AG04450 (cell line): ENCODE data around the gene EXOSC3. TPM values are rescaled to one million over a fixed set of nuclear protein-coding genes. Genes with fewer than 3 reads are reported as not detected.
A peak's percentile ranks its signal among the peaks of the same experiment; 100 is the strongest.
"Not testable (repeated sequence)": the region's sequence is repeated elsewhere in the genome, so short reads cannot be mapped to it uniquely, and the experiment has no call there.

Experiments used
- CTCF ChIA-PET: fragments of 300-600, 350-600 bp; formaldehyde crosslinking; extraction: SDS; loops from one replicate; lab custom pipeline; 2022; ENCODE audit warnings: antibody characterized with exemption, inconsistent platforms; lab: Charles Lee
- POLR2A ChIA-PET: fragments of 350-600 bp; formaldehyde crosslinking; extraction: SDS; loops from one replicate; lab custom pipeline; 2021; ENCODE audit warnings: antibody characterized with exemption, inconsistent platforms; lab: Yijun Ruan, JAX
- DNase-seq: peaks from one replicate; pipeline ENCODE4 v3.0.0-alpha.2; 2011; ENCODE audit warnings: low read depth, low spot score
- H3K27ac ChIP-seq: one replicate; pipeline ENCODE4 v1.5.1; 2012; ENCODE audit warnings: low read depth, low read length, control low read depth
- H3K27me3 ChIP-seq: one replicate; pipeline ENCODE4 v1.6.0; 2012; ENCODE audit warnings: low read length; ENCODE audit not compliant: control insufficient read depth, insufficient read depth
- H3K4me3 ChIP-seq: 2 replicates; pipeline ENCODE4 v1.5.1; 2011; ENCODE audit warnings: mild to moderate bottlenecking, low read depth, low read length, control low read depth
- H3K9me3 ChIP-seq: 2 replicates; pipeline ENCODE4 v1.5.1; 2012; ENCODE audit warnings: low read length; ENCODE audit not compliant: control insufficient read depth, insufficient read depth
- polyA plus RNA-seq: library from polyadenylated mRNA; depleted of rRNA; stranded (reverse); fragments of >200 nt; gene quantifications from 2 replicates; pipeline ENCODE4 v1.2.3, GENCODE V29; 2011
- TF ChIP-seq, protein P1 (sequence below): IDR thresholded peaks from 2 replicates; pipeline ENCODE4 v1.5.1; 2011; ENCODE audit warnings: low read depth, low read length, control low read depth, inconsistent platforms

The EXOSC3 gene
- polyA plus RNA-seq, 1 experiment = 29.1 TPM

DNA sequence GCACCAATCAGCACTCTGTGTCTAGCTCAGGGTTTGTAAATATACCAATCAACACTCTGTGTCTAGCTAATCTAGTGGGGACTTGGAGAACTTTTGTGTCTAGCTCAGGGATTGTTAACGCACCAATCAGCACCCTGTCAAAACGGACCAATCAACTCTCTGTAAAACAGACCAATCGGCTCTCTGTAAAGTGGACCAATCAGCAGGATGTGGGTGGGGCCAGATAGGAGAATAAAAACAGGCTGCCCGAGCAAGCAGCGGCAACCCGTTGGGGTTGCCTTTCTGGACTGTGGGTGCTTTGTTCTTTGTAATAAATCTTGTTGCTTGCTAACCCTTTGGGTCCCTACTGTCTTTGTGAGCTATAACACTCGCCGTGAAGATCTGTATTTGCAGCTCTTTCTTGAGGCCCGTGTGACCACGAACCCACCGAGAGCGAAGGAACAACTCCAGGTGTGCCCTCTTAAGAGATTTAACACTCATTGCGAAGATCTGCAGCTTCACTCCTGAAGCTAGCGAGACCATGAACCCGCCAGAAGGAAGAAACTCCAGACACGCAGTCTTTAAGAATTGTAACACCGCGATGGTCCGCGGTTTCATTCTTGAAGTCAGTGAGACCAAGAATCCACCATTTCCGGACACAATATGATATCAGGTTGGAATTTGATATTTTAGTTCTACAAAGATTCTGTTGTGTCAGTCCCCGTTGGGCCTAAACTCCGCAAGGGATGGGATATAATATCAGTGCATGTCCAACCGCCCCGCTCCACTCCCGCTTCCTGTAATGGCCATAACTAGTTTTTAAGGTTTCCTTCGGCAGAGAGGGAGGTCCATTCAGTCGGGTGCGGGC lies 32.0 kb downstream of the EXOSC3 start:
- TF ChIP-seq, protein P1, sequence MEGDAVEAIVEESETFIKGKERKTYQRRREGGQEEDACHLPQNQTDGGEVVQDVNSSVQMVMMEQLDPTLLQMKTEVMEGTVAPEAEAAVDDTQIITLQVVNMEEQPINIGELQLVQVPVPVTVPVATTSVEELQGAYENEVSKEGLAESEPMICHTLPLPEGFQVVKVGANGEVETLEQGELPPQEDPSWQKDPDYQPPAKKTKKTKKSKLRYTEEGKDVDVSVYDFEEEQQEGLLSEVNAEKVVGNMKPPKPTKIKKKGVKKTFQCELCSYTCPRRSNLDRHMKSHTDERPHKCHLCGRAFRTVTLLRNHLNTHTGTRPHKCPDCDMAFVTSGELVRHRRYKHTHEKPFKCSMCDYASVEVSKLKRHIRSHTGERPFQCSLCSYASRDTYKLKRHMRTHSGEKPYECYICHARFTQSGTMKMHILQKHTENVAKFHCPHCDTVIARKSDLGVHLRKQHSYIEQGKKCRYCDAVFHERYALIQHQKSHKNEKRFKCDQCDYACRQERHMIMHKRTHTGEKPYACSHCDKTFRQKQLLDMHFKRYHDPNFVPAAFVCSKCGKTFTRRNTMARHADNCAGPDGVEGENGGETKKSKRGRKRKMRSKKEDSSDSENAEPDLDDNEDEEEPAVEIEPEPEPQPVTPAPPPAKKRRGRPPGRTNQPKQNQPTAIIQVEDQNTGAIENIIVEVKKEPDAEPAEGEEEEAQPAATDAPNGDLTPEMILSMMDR = no peak
- no peaks in the 10 kb centered on the region; the same call in 1 of the 2 replicates for H3K9me3 ChIP-seq
- H3K27me3 ChIP-seq = no peaks in the 10 kb centered on the region
- peak overlapping the region; percentile 78 for H3K4me3 ChIP-seq
- DNase-seq = no peak
- ChIA-PET CTCF (interaction anchor here (0.6 kb wide), 1 partner anchor 85 kb away, joined by 4 read pairs; no protein-coding TSS in a partner anchor), POLR2A (interaction anchor here (0.7 kb wide), 1 partner anchor 49 kb away, joined by 3 read pairs; no protein-coding TSS in a partner anchor)
- H3K27ac ChIP-seq = no peak overlapping the region

DNA sequence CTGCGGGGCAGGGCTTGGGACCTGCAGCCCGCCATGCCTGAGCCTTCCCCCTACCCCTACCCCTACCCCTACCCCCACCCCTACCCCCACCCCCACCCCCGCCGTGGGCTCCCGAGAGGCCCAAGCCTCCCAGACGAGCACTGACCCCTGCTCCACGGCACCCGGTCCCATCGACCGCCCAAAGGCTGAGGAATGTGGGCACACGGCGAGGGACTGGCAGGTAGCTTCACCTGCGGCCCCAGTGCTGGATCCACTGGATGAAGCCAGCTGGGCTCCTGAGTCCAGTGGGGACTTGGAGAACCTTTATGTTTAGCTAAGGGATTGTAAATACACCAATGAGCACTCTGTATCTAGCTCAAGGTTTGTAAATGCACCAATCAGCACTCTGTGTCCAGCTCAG lies 32.8 kb downstream of the EXOSC3 start:
- DNase-seq, POLR2A ChIA-PET, H3K27ac ChIP-seq, H3K9me3 ChIP-seq, H3K4me3 ChIP-seq, H3K27me3 ChIP-seq: not testable (repeated sequence)
- CTCF ChIA-PET = interaction anchor here (0.6 kb wide), 1 partner anchor 85 kb away, joined by 4 read pairs; no protein-coding TSS in a partner anchor

DNA sequence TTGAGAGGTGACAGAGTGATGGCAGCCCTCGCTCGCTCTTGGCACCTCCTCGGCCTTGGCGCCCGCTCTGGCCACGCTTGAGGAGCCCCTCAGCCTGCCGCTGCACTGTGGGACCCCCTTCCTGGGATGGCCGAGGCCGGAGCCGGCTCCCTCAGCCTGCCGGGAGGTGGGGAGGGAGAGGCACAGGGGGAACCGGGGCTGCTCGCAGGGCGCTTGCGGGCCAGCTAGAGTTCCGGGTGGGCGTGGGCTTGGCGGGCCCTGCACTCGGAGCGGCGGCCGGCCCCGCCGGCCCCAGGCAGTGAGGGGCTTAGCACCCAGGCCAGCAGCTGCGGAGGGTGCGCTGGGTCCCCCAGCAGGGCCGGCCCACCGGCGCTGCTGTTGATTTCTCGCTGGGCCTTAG lies 33.2 kb downstream of the EXOSC3 start:
- POLR2A ChIA-PET, DNase-seq, H3K27me3 ChIP-seq, H3K27ac ChIP-seq, H3K4me3 ChIP-seq, H3K9me3 ChIP-seq: not testable (repeated sequence)
- CTCF ChIA-PET = interaction anchor here (0.6 kb wide), 1 partner anchor 49 kb away, joined by 4 read pairs; no protein-coding TSS in a partner anchor

DNA sequence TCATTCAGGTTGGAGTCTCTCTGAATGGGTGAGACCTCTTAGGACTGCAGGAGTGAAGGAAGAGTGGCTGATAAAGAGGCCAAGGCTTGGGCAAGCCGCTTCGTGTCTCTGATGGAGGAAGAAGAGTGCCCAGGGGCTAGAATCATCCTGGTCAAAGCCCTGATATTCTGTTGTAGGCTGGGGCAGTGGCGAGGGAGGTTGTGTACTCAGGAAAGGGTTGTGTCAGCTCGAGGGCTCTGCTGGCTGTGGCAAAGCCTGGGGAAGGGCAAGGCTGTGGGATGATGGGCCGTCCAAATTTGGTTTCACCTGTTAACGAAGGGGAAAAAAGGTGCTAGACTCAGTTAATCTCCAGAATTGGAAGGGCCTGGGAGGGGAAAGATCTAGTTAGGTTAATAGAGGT lies 33.7 kb downstream of the EXOSC3 start:
- DNase-seq = no peak
- CTCF ChIA-PET = interaction anchor here (0.6 to 0.7 kb wide), 2 partner anchors 50 to 312 kb away, joined by 4 to 5 read pairs; no protein-coding TSS in a partner anchor
- Histone ChIP-seq H3K4me3 (no peak overlapping the region), H3K9me3 (no peaks in the 10 kb centered on the region; the same call in 1 of the 2 replicates), H3K27ac (no peak overlapping the region), H3K27me3 (no peaks in the 10 kb centered on the region)
- POLR2A ChIA-PET = interaction anchor here (0.6 kb wide), 1 partner anchor 126 kb away, joined by 3 read pairs; no protein-coding TSS in a partner anchor
- TF ChIP-seq, protein P1 = no peak

DNA sequence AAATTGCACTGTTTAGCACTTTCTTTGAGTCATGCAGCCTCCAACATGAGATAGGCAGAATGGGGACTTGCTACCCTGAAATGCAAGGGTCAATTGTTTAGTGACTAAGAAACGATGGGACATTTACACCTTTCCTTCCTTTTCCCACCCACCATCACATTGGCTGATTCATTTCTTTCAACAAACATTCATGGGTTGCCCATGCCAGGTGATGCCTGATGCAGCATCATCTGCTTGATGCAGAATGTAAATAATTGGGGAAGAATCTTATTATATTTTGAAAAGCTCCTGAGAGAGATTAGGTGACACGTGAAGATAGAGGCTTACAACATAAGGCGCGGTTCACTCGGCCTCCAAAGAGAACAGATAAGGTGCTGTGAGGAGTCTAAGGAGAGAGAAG lies 35.7 kb downstream of the EXOSC3 start:
- TF ChIP-seq, protein P1 = no peak
- Histone ChIP-seq H3K4me3 (no peak overlapping the region), H3K27ac (no peak overlapping the region), H3K9me3 (no peaks in the 10 kb centered on the region; the same call in 1 of the 2 replicates), H3K27me3 (peaks cover 9% of the 10 kb centered on the region)
- DNase-seq = no peak
- ChIA-PET POLR2A (no interaction called here), CTCF (no interaction called here)

DNA sequence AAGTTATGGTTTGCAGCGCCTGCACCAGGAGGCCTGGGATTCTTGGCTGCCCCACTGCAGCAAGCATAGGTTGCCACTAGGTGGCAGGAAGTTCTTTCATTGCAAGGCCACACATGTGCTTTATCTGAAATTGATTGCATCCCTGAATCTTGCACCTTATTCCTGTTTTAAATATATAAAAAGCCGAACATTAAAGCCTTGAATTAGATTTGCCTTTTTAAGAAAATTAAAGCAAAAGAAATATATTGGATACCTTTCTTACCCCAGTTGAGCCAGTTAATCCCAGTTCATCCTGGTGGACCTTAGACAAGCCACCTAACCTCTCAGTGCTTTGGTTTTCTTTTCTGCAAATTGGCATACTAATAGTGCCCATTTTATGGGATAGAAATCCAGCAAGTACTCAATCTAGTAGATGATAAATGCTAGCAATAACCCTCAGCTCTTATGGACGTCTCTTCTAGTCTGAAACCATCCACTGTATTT lies 37.6 kb downstream of the EXOSC3 start:
- peak; percentile 45 for DNase-seq
- Histone ChIP-seq H3K4me3 (no peak overlapping the region), H3K9me3 (no peaks in the 10 kb centered on the region; the same call in 1 of the 2 replicates), H3K27ac (peak overlapping the region; percentile 57), H3K27me3 (peaks cover 9% of the 10 kb centered on the region)
- ChIA-PET CTCF (interaction anchor here (0.6 to 1.4 kb wide), 11 partner anchors 10 to 654 kb away, joined by 3 to 14 read pairs (median 3); no protein-coding TSS in a partner anchor), POLR2A (no interaction called here)
- TF ChIP-seq, protein P1 = peak; percentile 97
